K562 (cell line): ENCODE data around the gene RBPJL. TPM values are rescaled to one million over a fixed set of nuclear protein-coding genes. Genes with fewer than 3 reads are reported as not detected.

Experiments used
- ARID1B ChIP-seq: fragments of 450-650 bp; IDR thresholded peaks from 2 replicates; pipeline ENCODE4 v1.6.1; 2016; ENCODE audit warnings: antibody characterized with exemption, mild to moderate bottlenecking, inconsistent platforms
- CBX5 ChIP-seq: IDR thresholded peaks from 2 replicates; pipeline ENCODE4 v1.6.1; 2014; ENCODE audit warnings: low read depth, borderline replicate concordance
- CTBP1 ChIP-seq: fragments of 450-650 bp; IDR thresholded peaks from 2 replicates; pipeline ENCODE4 v1.6.1; 2016; ENCODE audit warnings: borderline replicate concordance
- DPF2 ChIP-seq: fragments of 450-650 bp; IDR thresholded peaks from 2 replicates; pipeline ENCODE4 v1.6.1; 2016
- ETV6 ChIP-seq, 3 experiments: fragments of 150-350 bp in 1 of 3; sonication (generic) in 1 of 3; formaldehyde crosslinking in 1 of 3; IDR thresholded peaks; 2 replicates each; pipeline versions ENCODE4 v1.6.1 to v1.8.0; 2014 to 2022; ENCODE audit warnings: borderline replicate concordance in 2 of 3, low read depth in 2 of 3, antibody characterized with exemption in 1 of 3, low read length in 1 of 3, mild to moderate bottlenecking in 1 of 3, missing genetic modification reagents in 1 of 3
- HDAC1 ChIP-seq, 2 experiments: fragments of 450-650 bp; IDR thresholded peaks; 2 replicates each; pipeline ENCODE4 v1.6.1; 2016 to 2017; ENCODE audit warnings: inconsistent platforms in 1 of 2, mild to moderate bottlenecking in 1 of 2, moderate library complexity in 1 of 2
- HEY1 ChIP-seq: fragments of 250-450 bp; sonication (Bioruptor Pico); IDR thresholded peaks from 2 replicates; pipeline ENCODE4 v1.5.0; 2020; ENCODE audit warnings: mild to moderate bottlenecking, moderate library complexity, borderline replicate concordance
- MTA1 ChIP-seq: fragments of 450-650 bp; IDR thresholded peaks from 2 replicates; pipeline ENCODE4 v1.6.1; 2017; ENCODE audit warnings: borderline replicate concordance
- NELFE ChIP-seq: IDR thresholded peaks from 2 replicates; pipeline ENCODE4 v1.6.1; 2011; ENCODE audit warnings: mild to moderate bottlenecking; ENCODE audit not compliant: insufficient read depth, insufficient read length
- PML ChIP-seq: IDR thresholded peaks from 2 replicates; pipeline ENCODE4 v1.6.1; 2012; ENCODE audit warnings: low read length, inconsistent platforms
- POLR2H ChIP-seq: IDR thresholded peaks from 2 replicates; pipeline ENCODE4 v1.6.1; 2016; ENCODE audit warnings: missing genetic modification characterization, low read depth, mild to moderate bottlenecking, control low read depth, missing compliant biosample characterization, moderate library complexity
- SIX5 ChIP-seq, 2 experiments: IDR thresholded peaks; 2 replicates each; pipeline ENCODE4 v1.6.1; 2011; ENCODE audit warnings: low read length in 2 of 2, borderline replicate concordance in 1 of 2, low read depth in 1 of 2, mild to moderate bottlenecking in 1 of 2, moderate library complexity in 1 of 2; ENCODE audit not compliant: insufficient read depth in 1 of 2
- SMARCA4 ChIP-seq: fragments of 450-650 bp; IDR thresholded peaks from 2 replicates; pipeline ENCODE4 v1.6.1; 2016
- SMARCC2 ChIP-seq: fragments of 450-650 bp; IDR thresholded peaks from 2 replicates; pipeline ENCODE4 v1.6.1; 2017; ENCODE audit warnings: antibody characterized with exemption, moderate library complexity, mild to moderate bottlenecking, low read depth
- SMARCE1 ChIP-seq: fragments of 450-650 bp; IDR thresholded peaks from 2 replicates; pipeline ENCODE4 v1.7.1; 2016; ENCODE audit warnings: mild to moderate bottlenecking
- SUPT5H ChIP-seq: fragments of 450-650 bp; IDR thresholded peaks from 2 replicates; pipeline ENCODE4 v1.6.1; 2016
- TEAD2 ChIP-seq: fragments of 450-650 bp; IDR thresholded peaks from 2 replicates; pipeline ENCODE4 v1.6.1; 2016; ENCODE audit warnings: missing genetic modification characterization, control low read depth, missing compliant biosample characterization
- VEZF1 ChIP-seq: fragments of 200-800 bp; sonication (Bioruptor generic); IDR thresholded peaks from 2 replicates; pipeline ENCODE4 v1.6.1; 2017; ENCODE audit warnings: missing genetic modification characterization, missing compliant biosample characterization
- XRCC3 ChIP-seq: fragments of 450-650 bp; IDR thresholded peaks from 2 replicates; pipeline ENCODE4 v1.6.1; 2017; ENCODE audit warnings: mild to moderate bottlenecking, moderate library complexity
- ZNF146 ChIP-seq: IDR thresholded peaks from one replicate; pipeline ENCODE4 v1.6.1; 2018; ENCODE audit warnings: missing compliant biosample characterization; ENCODE audit not compliant: unreplicated experiment
- ZNF165 ChIP-seq: fragments of 250-450 bp; sonication (Bioruptor Pico); IDR thresholded peaks from 2 replicates; pipeline ENCODE4 v1.4.0; 2020; ENCODE audit warnings: borderline replicate concordance
- polyA plus RNA-seq, 8 experiments: library from polyadenylated mRNA; depleted of rRNA in 4 of 8; stranded (reverse) in 5 of 8; unstranded in 3 of 8; fragments of >200 nt; fragmentation: Nextera tagmentation in 2 of 8; fragmentation: Illumina TruSeq in 1 of 8; extraction: Ambion mirVana in 2 of 8; extraction: Trizol in 1 of 8; gene quantifications; 2 replicates each; pipeline versions ENCODE4 v1.2.1 to v1.2.3, GENCODE V29; 2011 to 2014; ENCODE audit warnings: inconsistent platforms in 1 of 8, missing spikeins in 1 of 8
- total RNA-seq, 7 experiments: library from RNA; depleted of rRNA in 6 of 7; stranded (reverse); fragments of >200 nt in 6 of 7; fragmentation: Illumina TruSeq in 2 of 7; extraction: Trizol in 2 of 7; gene quantifications; 2 replicates each; pipeline versions ENCODE4 v1.2.1 to v1.2.3, GENCODE V29; 2011 to 2021; ENCODE audit warnings: low replicate concordance in 1 of 7
- TF ChIP-seq, protein P1 (sequence below), 2 experiments: fragments of 450-650 bp; IDR thresholded peaks; 2 replicates each; pipeline ENCODE4 v1.6.1; 2018; ENCODE audit warnings: mild to moderate bottlenecking in 2 of 2, low read depth in 1 of 2; ENCODE audit not compliant: partially characterized antibody in 2 of 2

RBPJL gene
- total and polyA plus RNA-seq, 9 of the 15 experiments (the other 6 are each of a cell fraction or from before 2014, with no cell fraction given), result not detected

DNA sequence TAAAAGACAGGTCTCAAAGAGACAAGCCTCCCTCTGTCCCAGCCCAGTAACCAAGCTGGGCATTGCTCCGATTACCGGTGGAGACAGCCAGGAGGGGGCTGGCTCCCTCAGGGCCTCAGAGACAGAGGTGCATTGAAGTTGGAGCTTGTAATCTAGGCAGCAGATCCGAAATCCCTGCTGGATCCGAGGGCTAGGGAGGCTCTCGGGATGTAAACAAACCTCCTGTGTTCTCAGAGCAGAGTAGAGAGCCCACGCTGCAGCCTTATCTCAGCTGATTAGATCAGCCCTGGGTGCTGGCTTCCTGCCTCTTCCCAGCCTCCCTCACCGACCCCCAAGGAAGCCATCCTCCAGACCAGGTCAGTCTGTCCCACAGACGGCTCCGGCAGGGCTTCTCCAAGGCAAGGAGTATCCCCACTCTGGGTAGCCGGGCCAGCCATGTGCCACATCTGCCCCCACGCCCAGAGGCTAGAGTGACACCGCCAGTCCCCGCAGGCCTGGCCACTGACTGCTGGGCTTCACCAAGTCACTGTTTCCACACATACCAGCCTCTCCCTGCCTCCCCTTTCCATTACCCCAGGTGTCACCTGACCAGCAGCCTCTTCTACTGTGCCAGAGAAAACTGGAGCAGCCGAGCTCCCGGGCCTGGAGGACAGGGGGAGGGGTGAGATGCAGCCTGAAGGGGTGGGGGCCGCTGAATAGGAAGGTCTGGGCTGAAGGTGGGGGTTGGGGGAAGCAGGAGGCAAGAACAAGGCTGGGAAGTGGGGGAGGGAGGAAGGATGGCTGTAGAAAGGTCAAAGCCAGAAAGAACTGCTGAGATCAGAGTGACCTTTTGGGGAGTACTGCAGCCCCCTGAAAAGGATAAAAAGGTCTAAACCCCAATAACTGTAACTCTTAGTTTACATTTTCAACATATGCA is 35.6 kb downstream of the RBPJL start (continued):
- TF ChIP-seq, protein P1, sequence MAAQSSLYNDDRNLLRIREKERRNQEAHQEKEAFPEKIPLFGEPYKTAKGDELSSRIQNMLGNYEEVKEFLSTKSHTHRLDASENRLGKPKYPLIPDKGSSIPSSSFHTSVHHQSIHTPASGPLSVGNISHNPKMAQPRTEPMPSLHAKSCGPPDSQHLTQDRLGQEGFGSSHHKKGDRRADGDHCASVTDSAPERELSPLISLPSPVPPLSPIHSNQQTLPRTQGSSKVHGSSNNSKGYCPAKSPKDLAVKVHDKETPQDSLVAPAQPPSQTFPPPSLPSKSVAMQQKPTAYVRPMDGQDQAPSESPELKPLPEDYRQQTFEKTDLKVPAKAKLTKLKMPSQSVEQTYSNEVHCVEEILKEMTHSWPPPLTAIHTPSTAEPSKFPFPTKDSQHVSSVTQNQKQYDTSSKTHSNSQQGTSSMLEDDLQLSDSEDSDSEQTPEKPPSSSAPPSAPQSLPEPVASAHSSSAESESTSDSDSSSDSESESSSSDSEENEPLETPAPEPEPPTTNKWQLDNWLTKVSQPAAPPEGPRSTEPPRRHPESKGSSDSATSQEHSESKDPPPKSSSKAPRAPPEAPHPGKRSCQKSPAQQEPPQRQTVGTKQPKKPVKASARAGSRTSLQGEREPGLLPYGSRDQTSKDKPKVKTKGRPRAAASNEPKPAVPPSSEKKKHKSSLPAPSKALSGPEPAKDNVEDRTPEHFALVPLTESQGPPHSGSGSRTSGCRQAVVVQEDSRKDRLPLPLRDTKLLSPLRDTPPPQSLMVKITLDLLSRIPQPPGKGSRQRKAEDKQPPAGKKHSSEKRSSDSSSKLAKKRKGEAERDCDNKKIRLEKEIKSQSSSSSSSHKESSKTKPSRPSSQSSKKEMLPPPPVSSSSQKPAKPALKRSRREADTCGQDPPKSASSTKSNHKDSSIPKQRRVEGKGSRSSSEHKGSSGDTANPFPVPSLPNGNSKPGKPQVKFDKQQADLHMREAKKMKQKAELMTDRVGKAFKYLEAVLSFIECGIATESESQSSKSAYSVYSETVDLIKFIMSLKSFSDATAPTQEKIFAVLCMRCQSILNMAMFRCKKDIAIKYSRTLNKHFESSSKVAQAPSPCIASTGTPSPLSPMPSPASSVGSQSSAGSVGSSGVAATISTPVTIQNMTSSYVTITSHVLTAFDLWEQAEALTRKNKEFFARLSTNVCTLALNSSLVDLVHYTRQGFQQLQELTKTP (IDR thresholded peaks at IDR 0.05; ENCODE audit: low read depth in 1 of 2, partially characterized antibody in 2 of 2), result no peak
- peak; percentile 63 for TF ChIP-seq ARID1B
- TF ChIP-seq SMARCE1, result peak; percentile 76; the same call in 1 of the 2 replicates
- no peak for TF ChIP-seq HEY1
- no peak for TF ChIP-seq SIX5 (IDR thresholded peaks at IDR 0.05; ENCODE audit: borderline replicate concordance in 1 of 2, insufficient read depth in 1 of 2, low read depth in 1 of 2, low read length in 2 of 2)
- TF ChIP-seq SMARCA4, result peak; percentile 48; the same call in 1 of the 2 replicates
- no peak for TF ChIP-seq NELFE
- TF ChIP-seq VEZF1, result peak; percentile 37; the same call in 1 of the 2 replicates
- TF ChIP-seq XRCC3, result no peak
- no peak for TF ChIP-seq SUPT5H
- no peak for TF ChIP-seq TEAD2 (tag)
- TF ChIP-seq CTBP1, result peak; percentile 62; the same call in 1 of the 2 replicates
- TF ChIP-seq ETV6 (IDR thresholded peaks at IDR 0.05; ENCODE audit: borderline replicate concordance in 1 of 2, low read depth in 2 of 2, low read length in 1 of 2), result no peak
- no peak for TF ChIP-seq ETV6 (CRISPR knock-in tag; IDR thresholded peaks at IDR 0.05; ENCODE audit: borderline replicate concordance)
- TF ChIP-seq PML, result no peak
- TF ChIP-seq DPF2, result peak; percentile 62; the same call in 1 of the 2 replicates
- TF ChIP-seq ZNF146 (CRISPR knock-in tag), result no peak
- TF ChIP-seq CBX5, result no peak
- peak in 1 of 2 experiments; percentile 32; a peak in 1 of 4 replicates for TF ChIP-seq HDAC1 (IDR thresholded peaks at IDR 0.05)
- 0 out of 2 replicates have a peak, but pooled peaks have one; percentile 26 for TF ChIP-seq SMARCC2
- no peak for TF ChIP-seq ZNF165
- TF ChIP-seq POLR2H, result no peak
- TF ChIP-seq MTA1, result 0 out of 2 replicates have a peak, but pooled peaks have one; percentile 24
